Activated naive CD8-positive, alpha-beta T cell treated with anti-CD3 and anti-CD28 coated beads for 36 hours (primary cell): ENCODE results near the gene SPECC1. TPM values are rescaled to one million over a fixed set of nuclear protein-coding genes. Genes with fewer than 3 reads are reported as not detected.
"Not testable (repeated sequence)": the region's sequence is repeated elsewhere in the genome, so short reads cannot be mapped to it uniquely, and the experiment has no call there.

Experiments used
- DNase-seq: peaks from one replicate; pipeline ENCODE4 v3.0.0; 2021
- H3K27ac Mint-ChIP-seq: one replicate; pipeline ENCODE4 v1.8.0; 2022; ENCODE audit warnings: mild to moderate bottlenecking, moderate library complexity, mixed read lengths
- H3K27me3 Mint-ChIP-seq: one replicate; pipeline ENCODE4 v1.8.0; 2022; ENCODE audit warnings: mild to moderate bottlenecking, mixed read lengths
- H3K36me3 Mint-ChIP-seq: one replicate; pipeline ENCODE4 v1.8.0; 2021; ENCODE audit warnings: mild to moderate bottlenecking, mixed read lengths
- H3K4me1 Mint-ChIP-seq: one replicate; pipeline ENCODE4 v1.8.0; 2021; ENCODE audit warnings: mixed read lengths
- H3K4me3 Mint-ChIP-seq: one replicate; pipeline ENCODE4 v1.8.0; 2022; ENCODE audit warnings: mild to moderate bottlenecking, moderate library complexity, mixed read lengths
- H3K9me3 Mint-ChIP-seq: one replicate; pipeline ENCODE4 v1.8.0; 2022; ENCODE audit warnings: mixed read lengths
- total RNA-seq, 2 experiments: library from RNA; stranded (reverse); gene quantifications; one replicate each; pipeline ENCODE4 v1.2.3, GENCODE V29; 2021

The SPECC1 gene
- total RNA-seq, 2 experiments from 2014 or later = 6.6 to 7.3 TPM

DNA sequence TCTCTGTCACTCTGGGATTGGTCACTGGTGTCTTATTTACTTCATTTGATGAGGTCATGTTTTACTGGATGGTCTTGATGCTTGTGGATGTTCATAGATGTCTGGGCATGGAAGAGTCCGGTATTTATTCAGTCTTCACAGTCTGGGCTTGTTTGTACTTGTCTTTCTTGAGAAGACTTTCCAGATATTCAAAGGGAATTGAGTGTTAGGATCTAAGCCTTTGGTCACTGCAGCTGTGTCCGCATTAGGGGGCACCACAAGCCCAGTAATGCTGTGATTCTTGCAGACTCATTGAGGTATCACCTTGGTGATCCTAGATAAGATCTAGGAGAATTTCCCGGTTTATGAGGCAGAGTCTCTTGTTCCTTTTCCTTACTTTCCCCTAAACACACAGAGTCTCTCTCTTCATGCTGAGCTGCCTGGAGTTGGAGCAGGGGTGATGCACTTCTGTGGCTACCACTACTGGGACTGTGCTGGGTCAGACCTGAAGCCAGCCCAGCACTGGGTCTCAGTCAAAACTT lies 214.7 kb downstream of the SPECC1 start:
- H3K36me3 Mint-ChIP-seq = no peaks in the 10 kb centered on the region
- no peak for DNase-seq
- no peak overlapping the region for H3K27ac Mint-ChIP-seq
- H3K4me1 Mint-ChIP-seq = peaks cover 12% of the 10 kb centered on the region
- no peaks in the 10 kb centered on the region for H3K9me3 Mint-ChIP-seq
- H3K27me3 Mint-ChIP-seq = no peaks in the 10 kb centered on the region
- H3K4me3 Mint-ChIP-seq = no peak overlapping the region

GRCh38 chr17:20224379-20224778 lies 215.2 kb downstream of the SPECC1 start:
- no peak for DNase-seq
- no peaks in the 10 kb centered on the region for H3K36me3 Mint-ChIP-seq
- no peaks in the 10 kb centered on the region for H3K9me3 Mint-ChIP-seq
- no peaks in the 10 kb centered on the region for H3K27me3 Mint-ChIP-seq
- peaks cover 12% of the 10 kb centered on the region for H3K4me1 Mint-ChIP-seq
- no peak overlapping the region for H3K27ac Mint-ChIP-seq
- no peak overlapping the region for H3K4me3 Mint-ChIP-seq

DNA sequence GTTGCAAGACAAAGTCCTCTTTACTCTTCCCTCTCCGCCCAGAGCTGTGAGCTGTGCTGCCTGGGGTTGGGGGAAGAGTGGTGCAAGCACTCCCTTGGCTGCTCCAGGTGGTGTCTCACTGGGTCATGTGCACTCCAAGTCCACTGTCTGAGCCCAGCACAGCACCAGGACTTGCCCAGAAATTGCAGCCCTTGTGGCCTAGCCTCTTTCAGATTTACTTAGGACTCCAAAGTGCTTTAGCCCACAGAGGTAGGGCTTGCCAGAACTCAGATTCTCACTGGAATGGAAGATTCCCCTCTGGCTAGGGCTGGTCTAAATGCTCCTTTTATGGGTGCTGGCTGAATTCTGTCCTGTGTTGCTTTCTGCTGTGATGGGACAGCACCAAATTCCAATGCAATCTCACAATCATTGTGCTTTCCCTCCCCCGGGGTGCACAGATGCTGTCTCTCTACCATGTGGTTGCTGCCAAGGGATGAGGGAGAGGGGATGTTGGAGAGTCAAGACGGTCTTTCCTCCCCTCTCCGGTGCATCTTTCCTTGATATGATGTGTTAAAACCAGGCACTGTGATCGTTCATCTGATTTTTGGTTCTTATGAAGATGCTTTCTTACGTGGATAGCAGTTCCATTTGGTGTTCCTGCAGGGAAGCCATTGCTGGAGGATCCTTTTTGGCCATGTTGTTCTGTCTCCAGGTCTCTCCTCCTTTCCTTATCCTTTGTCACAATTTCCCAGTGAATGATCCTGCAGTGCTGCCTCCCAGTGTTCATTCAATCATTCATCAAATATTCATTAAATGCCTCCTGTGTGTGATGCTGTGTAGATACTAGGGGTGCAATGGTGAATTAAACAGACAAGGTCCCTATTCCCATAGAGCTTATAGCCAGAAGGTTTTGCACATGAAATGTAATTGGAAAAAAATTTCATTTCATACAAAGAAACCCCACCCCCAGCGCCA lies 216.3 kb downstream of the SPECC1 start:
- no peak for DNase-seq
- Mint-ChIP-seq H3K9me3 (no peaks in the 10 kb centered on the region), H3K4me1 (peaks cover 12% of the 10 kb centered on the region), H3K4me3 (no peak overlapping the region), H3K27me3 (no peaks in the 10 kb centered on the region), H3K36me3 (no peaks in the 10 kb centered on the region), H3K27ac (no peak overlapping the region)

DNA sequence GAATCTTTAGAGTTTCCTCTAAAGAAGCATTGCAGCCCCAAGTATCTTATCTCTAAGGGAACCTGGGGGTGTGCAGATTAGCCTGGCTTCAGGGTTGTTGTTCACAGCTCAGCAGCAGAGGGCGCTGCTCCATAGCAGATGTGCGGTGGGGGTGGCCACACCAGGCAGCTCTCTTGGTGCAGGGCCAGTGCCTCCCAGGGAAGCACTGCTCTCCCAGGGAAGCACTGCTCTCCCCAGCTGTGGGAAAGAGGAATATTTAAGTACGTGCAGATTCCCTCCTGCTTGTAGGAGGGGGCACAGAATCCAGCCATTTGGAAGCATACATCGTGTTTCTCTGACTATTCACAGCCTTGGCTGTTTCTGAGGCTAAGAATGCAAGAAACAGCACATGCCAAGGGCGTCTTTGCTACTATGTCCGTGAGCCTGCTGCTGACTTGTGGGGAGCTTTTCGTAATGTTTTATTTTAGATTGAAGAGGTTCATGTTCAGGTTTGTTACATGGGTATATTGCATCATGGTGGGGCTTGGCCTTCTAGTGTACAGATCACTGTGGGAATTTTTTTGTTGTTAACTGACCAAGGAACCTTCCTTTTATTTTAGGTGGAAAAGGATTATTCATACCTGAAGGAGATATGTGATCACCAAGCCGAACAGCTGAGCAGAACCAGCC lies 217.8 kb downstream of the SPECC1 start:
- Mint-ChIP-seq H3K27ac (no peak overlapping the region), H3K36me3 (no peaks in the 10 kb centered on the region), H3K9me3 (no peaks in the 10 kb centered on the region), H3K4me3 (no peak overlapping the region), H3K27me3 (no peaks in the 10 kb centered on the region), H3K4me1 (peaks cover 14% of the 10 kb centered on the region)
- peak; percentile 78 for DNase-seq

DNA sequence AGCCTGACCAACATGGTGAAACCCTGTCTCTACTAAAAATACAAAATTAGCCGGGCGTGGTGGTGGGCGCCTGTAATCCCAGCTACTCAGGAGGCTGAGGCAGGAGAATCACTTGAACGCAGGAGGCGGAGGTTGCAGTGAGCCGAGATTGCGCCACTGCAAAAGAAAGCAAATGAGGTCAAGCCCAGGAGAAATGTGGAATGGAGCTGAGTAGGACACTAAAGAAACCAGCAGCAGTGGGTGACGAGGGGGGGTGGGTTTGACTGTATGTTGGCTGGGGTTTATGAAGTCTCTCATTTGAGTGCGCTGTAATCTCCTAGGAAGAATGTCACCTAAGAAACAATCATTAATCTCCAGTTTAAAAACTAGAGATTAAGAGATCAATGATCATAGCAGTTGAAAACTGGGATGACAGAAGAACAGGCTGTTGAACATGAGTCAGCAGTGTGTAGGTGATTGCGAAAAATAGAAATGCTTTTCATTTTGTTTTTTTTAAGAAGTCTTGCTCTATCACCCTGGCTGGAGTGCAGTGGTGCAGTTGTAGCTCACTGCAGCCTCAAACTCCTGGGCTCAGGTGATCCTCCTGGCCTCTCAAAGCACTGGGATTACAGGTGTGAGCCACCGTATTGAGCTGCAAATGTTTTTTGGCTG lies 218.7 kb downstream of the SPECC1 start:
- not testable (repeated sequence) for H3K27me3 Mint-ChIP-seq, H3K4me3 Mint-ChIP-seq, H3K27ac Mint-ChIP-seq, H3K36me3 Mint-ChIP-seq, H3K9me3 Mint-ChIP-seq, DNase-seq
- peaks cover 21% of the 10 kb centered on the region for H3K4me1 Mint-ChIP-seq

- no peak overlapping the region for H3K4me3 Mint-ChIP-seq
- no peak overlapping the region for H3K27ac Mint-ChIP-seq
- no peak for DNase-seq
- H3K36me3 Mint-ChIP-seq = peaks cover 2% of the 10 kb centered on the region
- H3K9me3 Mint-ChIP-seq = no peaks in the 10 kb centered on the region
- peaks cover 24% of the 10 kb centered on the region for H3K4me1 Mint-ChIP-seq
- no peaks in the 10 kb centered on the region for H3K27me3 Mint-ChIP-seq
Measured at GRCh38 chr17:20228410-20228809, 219.3 kb downstream of the SPECC1 start.

- Mint-ChIP-seq H3K27me3 (no peaks in the 10 kb centered on the region), H3K36me3 (peaks cover 2% of the 10 kb centered on the region), H3K4me3 (no peak overlapping the region), H3K4me1 (peaks cover 29% of the 10 kb centered on the region), H3K27ac (no peak overlapping the region), H3K9me3 (no peaks in the 10 kb centered on the region)
- DNase-seq = no peak
Measured at GRCh38 chr17:20228860-20229259, 219.7 kb downstream of the SPECC1 start.

GRCh38 chr17:20230924-20231323 lies 221.8 kb downstream of the SPECC1 start:
- Mint-ChIP-seq H3K27ac (no peak overlapping the region), H3K36me3 (peaks cover 9% of the 10 kb centered on the region), H3K4me3 (no peak overlapping the region), H3K4me1 (peaks cover 45% of the 10 kb centered on the region), H3K9me3 (peaks cover 9% of the 10 kb centered on the region), H3K27me3 (no peaks in the 10 kb centered on the region)
- no peak for DNase-seq

GRCh38 chr17:20232611-20233010 lies 223.5 kb downstream of the SPECC1 start:
- H3K27ac Mint-ChIP-seq = no peak overlapping the region
- DNase-seq = no peak
- peaks cover 9% of the 10 kb centered on the region for H3K9me3 Mint-ChIP-seq
- H3K4me1 Mint-ChIP-seq = peaks cover 42% of the 10 kb centered on the region
- peaks cover 13% of the 10 kb centered on the region for H3K36me3 Mint-ChIP-seq
- H3K27me3 Mint-ChIP-seq = no peaks in the 10 kb centered on the region
- no peak overlapping the region for H3K4me3 Mint-ChIP-seq

GRCh38 chr17:20234276-20234675 lies 225.1 kb downstream of the SPECC1 start:
- peaks cover 37% of the 10 kb centered on the region for H3K4me1 Mint-ChIP-seq
- H3K4me3 Mint-ChIP-seq = peak overlapping the region; percentile 36
- H3K36me3 Mint-ChIP-seq = peaks cover 13% of the 10 kb centered on the region
- H3K9me3 Mint-ChIP-seq = peaks cover 9% of the 10 kb centered on the region
- H3K27me3 Mint-ChIP-seq = no peaks in the 10 kb centered on the region
- peak overlapping the region; percentile 86 for H3K27ac Mint-ChIP-seq
- peak; percentile 67 for DNase-seq

DNA sequence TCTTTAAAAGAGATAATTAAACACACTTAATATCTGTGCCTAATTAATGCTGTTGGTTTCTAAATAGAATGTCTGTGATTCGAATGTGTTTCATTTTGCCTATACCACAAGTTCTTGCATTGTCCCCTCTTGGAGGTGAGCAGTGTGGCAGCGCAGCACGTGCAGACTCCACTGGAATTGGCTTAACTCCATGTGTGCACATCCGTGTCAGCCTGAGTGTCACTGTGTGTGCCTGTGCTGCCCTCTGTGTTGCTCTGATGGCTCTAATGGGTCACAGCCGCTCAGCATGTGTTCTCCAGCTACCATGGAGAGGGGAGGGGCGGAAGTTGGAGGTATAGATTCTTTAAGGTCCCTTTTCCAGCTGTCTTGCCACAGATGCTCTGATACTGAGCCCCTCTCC lies 226.6 kb downstream of the SPECC1 start:
- DNase-seq = no peak
- no peak overlapping the region for H3K27ac Mint-ChIP-seq
- no peak overlapping the region for H3K4me3 Mint-ChIP-seq
- H3K4me1 Mint-ChIP-seq = peaks cover 37% of the 10 kb centered on the region
- H3K27me3 Mint-ChIP-seq = no peaks in the 10 kb centered on the region
- peaks cover 9% of the 10 kb centered on the region for H3K9me3 Mint-ChIP-seq
- H3K36me3 Mint-ChIP-seq = peaks cover 13% of the 10 kb centered on the region

DNA sequence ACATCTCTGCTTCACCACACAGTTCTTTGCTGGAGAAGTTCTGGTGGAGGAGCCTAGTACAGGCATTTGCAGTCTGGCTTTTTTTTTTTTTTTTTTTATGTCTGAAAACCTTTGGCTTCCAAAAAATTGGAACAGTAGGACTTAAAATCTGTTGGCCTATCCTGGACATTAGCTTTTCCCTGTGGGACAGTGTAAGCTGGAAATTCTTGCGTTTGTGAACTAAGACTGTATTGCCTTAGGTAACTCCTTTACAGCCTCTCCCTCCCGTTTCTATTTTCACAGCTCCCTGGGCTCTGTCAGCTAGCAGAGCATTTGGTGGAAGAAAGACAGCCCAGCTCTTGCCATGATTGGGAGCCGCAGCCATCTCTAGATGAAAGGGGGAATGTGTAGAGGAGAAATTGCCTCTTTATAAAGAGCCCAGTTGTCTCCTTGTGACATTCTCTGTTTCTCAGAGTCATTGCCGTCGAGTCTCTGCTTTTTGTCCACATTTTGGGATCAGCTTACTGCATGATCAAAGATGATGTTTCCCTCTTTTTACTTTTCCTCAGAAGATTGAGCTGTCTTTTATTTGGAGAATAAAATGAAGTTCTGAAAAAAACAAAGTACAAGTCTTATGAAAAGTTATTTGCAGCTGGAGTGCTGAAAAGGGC lies 227.5 kb downstream of the SPECC1 start:
- Mint-ChIP-seq H3K27me3 (no peaks in the 10 kb centered on the region), H3K27ac (no peak overlapping the region), H3K4me3 (no peak overlapping the region), H3K9me3 (peaks cover 9% of the 10 kb centered on the region), H3K36me3 (peaks cover 13% of the 10 kb centered on the region), H3K4me1 (peaks cover 35% of the 10 kb centered on the region)
- no peak for DNase-seq

DNA sequence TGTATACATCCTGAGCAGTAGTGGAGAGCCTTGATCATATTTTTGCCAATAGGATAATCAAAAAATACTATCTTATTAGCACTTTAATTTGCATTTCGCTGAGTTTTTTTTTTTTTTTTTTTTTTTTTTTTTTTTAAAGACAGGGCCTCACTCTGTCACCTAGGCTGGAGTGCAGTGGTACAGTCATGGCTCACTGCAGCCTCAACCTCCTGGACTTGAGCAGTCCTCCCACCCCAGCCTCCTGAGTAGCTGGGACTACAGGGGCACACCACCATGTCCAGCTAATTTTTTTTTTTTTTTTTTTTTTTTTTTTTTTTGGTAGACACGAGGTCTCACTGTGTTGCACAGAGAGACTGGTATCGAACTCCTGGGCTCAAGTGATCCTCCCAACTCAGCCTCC lies 230.6 kb downstream of the SPECC1 start:
- peaks cover 11% of the 10 kb centered on the region for H3K4me1 Mint-ChIP-seq
- not testable (repeated sequence) for H3K36me3 Mint-ChIP-seq, H3K9me3 Mint-ChIP-seq, H3K4me3 Mint-ChIP-seq, DNase-seq, H3K27ac Mint-ChIP-seq, H3K27me3 Mint-ChIP-seq

DNA sequence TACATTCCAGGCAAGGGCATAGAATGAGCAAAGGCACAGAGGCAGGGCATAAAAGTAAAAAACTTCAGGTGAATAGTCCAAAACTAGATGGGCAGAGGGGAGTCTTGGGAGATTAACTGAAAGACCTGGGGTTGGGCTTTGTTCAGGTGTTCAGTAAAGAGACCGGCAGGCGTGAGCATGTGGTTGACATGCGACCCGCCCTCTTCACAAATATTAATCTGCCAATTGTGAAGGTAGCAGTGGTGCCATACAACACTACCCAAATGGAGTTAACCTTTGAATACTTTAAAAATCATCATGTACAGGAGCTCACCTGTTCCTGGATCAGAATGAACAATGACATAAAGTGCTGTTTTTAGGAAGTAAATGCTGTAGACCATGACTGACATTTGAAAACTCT lies 232.7 kb downstream of the SPECC1 start:
- Mint-ChIP-seq H3K36me3 (peaks cover 2% of the 10 kb centered on the region), H3K4me1 (peaks cover 15% of the 10 kb centered on the region), H3K4me3 (no peak overlapping the region), H3K27me3 (no peaks in the 10 kb centered on the region), H3K9me3 (no peaks in the 10 kb centered on the region), H3K27ac (no peak overlapping the region)
- DNase-seq = no peak

DNA sequence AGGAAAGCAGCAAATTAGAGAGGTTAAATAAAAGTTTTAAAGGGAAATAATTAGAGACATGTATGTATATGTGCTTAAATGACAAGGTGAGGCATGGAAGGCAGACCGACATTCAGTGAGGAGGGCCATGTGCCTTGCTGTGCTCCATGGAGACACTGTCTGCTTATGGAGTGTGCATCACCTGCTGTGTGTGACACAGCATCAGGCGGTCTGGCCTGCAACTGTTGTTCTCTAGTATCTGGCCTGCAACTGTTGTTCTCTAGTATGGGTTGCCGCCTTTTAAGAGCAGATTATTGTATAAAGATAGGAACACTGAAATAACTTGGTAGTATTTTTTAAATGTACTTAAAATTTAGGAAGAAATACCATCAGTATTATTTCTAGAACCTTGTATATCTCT lies 233.1 kb downstream of the SPECC1 start:
- Mint-ChIP-seq H3K27ac (no peak overlapping the region), H3K9me3 (no peaks in the 10 kb centered on the region), H3K36me3 (peaks cover 2% of the 10 kb centered on the region), H3K27me3 (no peaks in the 10 kb centered on the region), H3K4me3 (no peak overlapping the region), H3K4me1 (peaks cover 18% of the 10 kb centered on the region)
- no peak for DNase-seq
